IMR-90 (cell line): ENCODE results near the gene PTX3. TPM values are rescaled to one million over a fixed set of nuclear protein-coding genes. Genes with fewer than 3 reads are reported as not detected.

Experiments
- ATAC-seq: fragments of 200-7000 bp; cut with Tn5 transposase; 2 replicates; pipeline ENCODE4 v1.9.1; 2020; ENCODE audit warnings: low read depth, mild to moderate bottlenecking, moderate library complexity
- BruUV-seq: library from RNA; stranded (reverse); fragments of 400-500 nt; replicated peaks from 2 replicates; lab custom pipeline; 2021; lab: Mats Ljungman, UMichigan
- CTCF ChIA-PET: fragments of 300-600 bp; formaldehyde crosslinking; extraction: SDS; loops from one replicate; lab custom pipeline; 2021; ENCODE audit warnings: antibody characterized with exemption; lab: Yijun Ruan, JAX
- POLR2A ChIA-PET: fragments of 300-600 bp; sonication (Branson Sonifier 250); formaldehyde crosslinking; loops from one replicate; lab custom pipeline; 2022; ENCODE audit warnings: antibody characterized with exemption; ENCODE audit not compliant: unreplicated experiment; lab: Charles Lee
- DNase-seq: peaks from one replicate; pipeline ENCODE4 v3.0.0; 2013
- H2AFZ ChIP-seq: replicated peaks from 2 replicates; pipeline ENCODE3; 2013; ENCODE audit warnings: low read length, mild to moderate bottlenecking; ENCODE audit not compliant: poor library complexity
- H2AK5ac ChIP-seq: 2 replicates; pipeline ENCODE4 v1.6.1; 2013; ENCODE audit warnings: low read depth, low read length, inconsistent platforms
- H2AK9ac ChIP-seq: replicated peaks from 2 replicates; pipeline ENCODE3; 2013; ENCODE audit warnings: mild to moderate bottlenecking, low read depth, low read length, moderate library complexity; ENCODE audit not compliant: poor library complexity
- H2BK120ac ChIP-seq: 2 replicates; pipeline ENCODE4 v1.6.1; 2013; ENCODE audit warnings: low read depth, low read length, inconsistent platforms
- H2BK15ac ChIP-seq: 3 replicates; pipeline ENCODE4 v1.6.1; 2013; ENCODE audit warnings: low read depth, low read length, inconsistent platforms
- H2BK20ac ChIP-seq: 2 replicates; pipeline ENCODE4 v1.6.1; 2013; ENCODE audit warnings: low read depth, mild to moderate bottlenecking, inconsistent platforms, low read length, moderate library complexity
- H2BK5ac ChIP-seq: 2 replicates; pipeline ENCODE4 v1.6.1; 2013; ENCODE audit warnings: mild to moderate bottlenecking, low read depth, low read length, inconsistent platforms; ENCODE audit not compliant: poor library complexity, severe bottlenecking
- H3K14ac ChIP-seq: replicated peaks from 2 replicates; pipeline ENCODE4 v1.6.1; 2013; ENCODE audit warnings: low read depth, low read length, inconsistent platforms
- H3K18ac ChIP-seq: 2 replicates; pipeline ENCODE4 v1.6.1; 2013; ENCODE audit warnings: low read depth, low read length, control low read depth
- H3K23ac ChIP-seq: 2 replicates; pipeline ENCODE4 v1.6.1; 2013; ENCODE audit warnings: low read depth, low read length, inconsistent platforms
- H3K27ac ChIP-seq: 2 replicates; pipeline ENCODE4 v1.5.1; 2013; ENCODE audit warnings: mild to moderate bottlenecking, control low read depth, low read length; ENCODE audit not compliant: insufficient read depth
- H3K27me3 ChIP-seq: 2 replicates; pipeline ENCODE4 v1.6.1; 2013; ENCODE audit warnings: low read length; ENCODE audit not compliant: control insufficient read depth, insufficient read depth
- H3K36me3 ChIP-seq: 2 replicates; pipeline ENCODE4 v1.6.1; 2013; ENCODE audit warnings: low read length, mixed read lengths; ENCODE audit not compliant: control insufficient read depth, insufficient read depth
- H3K4ac ChIP-seq: 2 replicates; pipeline ENCODE4 v1.6.1; 2013; ENCODE audit warnings: low read depth, low read length, inconsistent platforms
- H3K4me1 ChIP-seq: 2 replicates; pipeline ENCODE4 v1.6.1; 2013; ENCODE audit warnings: low read length, mixed read lengths; ENCODE audit not compliant: control insufficient read depth, insufficient read depth
- H3K4me2 ChIP-seq: 2 replicates; pipeline ENCODE4 v1.6.1; 2013; ENCODE audit warnings: low read depth, mild to moderate bottlenecking, control low read depth, low read length, moderate library complexity
- H3K4me3 ChIP-seq: 2 replicates; pipeline ENCODE4 v1.5.1; 2013; ENCODE audit warnings: low read depth, mild to moderate bottlenecking, control low read depth, low read length, moderate library complexity; ENCODE audit not compliant: insufficient read depth
- H3K56ac ChIP-seq: 2 replicates; pipeline ENCODE4 v1.6.1; 2013; ENCODE audit warnings: low read length, inconsistent platforms; ENCODE audit not compliant: insufficient read depth; ENCODE audit errors: extremely low read depth
- H3K79me1 ChIP-seq, 2 experiments: 2 replicates each; pipeline ENCODE4 v1.6.1; 2013; ENCODE audit warnings: low read length in 2 of 2, inconsistent platforms in 1 of 2, low read depth in 1 of 2
- H3K9ac ChIP-seq: 2 replicates; pipeline ENCODE4 v1.6.1; 2013; ENCODE audit warnings: low read depth, low read length, control low read depth
- H3K9me1 ChIP-seq: 2 replicates; pipeline ENCODE4 v1.6.1; 2013; ENCODE audit warnings: low read length, inconsistent platforms; ENCODE audit not compliant: insufficient read depth
- H3K9me3 ChIP-seq: 2 replicates; pipeline ENCODE4 v1.6.1; 2013; ENCODE audit warnings: low read length; ENCODE audit not compliant: control insufficient read depth, insufficient read depth
- H4K20me1 ChIP-seq: 2 replicates; pipeline ENCODE4 v1.6.1; 2013; ENCODE audit warnings: low read length, inconsistent platforms; ENCODE audit not compliant: insufficient read depth
- H4K5ac ChIP-seq: 2 replicates; pipeline ENCODE4 v1.6.1; 2013; ENCODE audit warnings: mild to moderate bottlenecking, low read depth, low read length, control low read depth
- H4K8ac ChIP-seq, 2 experiments: 2 replicates each; pipeline ENCODE4 v1.6.1; 2013; ENCODE audit warnings: low read depth in 2 of 2, low read length in 2 of 2, control low read depth in 1 of 2, inconsistent platforms in 1 of 2
- H4K91ac ChIP-seq: 2 replicates; pipeline ENCODE4 v1.6.1; 2013; ENCODE audit warnings: low read depth, low read length, inconsistent platforms; ENCODE audit not compliant: insufficient read depth
- NFE2L2 ChIP-seq: fragments of 150-350 bp; IDR thresholded peaks from 2 replicates; pipeline ENCODE4 v1.6.1; 2016; ENCODE audit warnings: low read depth, mild to moderate bottlenecking, low read length
- WGBS, 2 experiments: methylation state at CpG; one replicate each; pipeline versions ENCODE4 v1.1.5 to v1.1.7; 2013; ENCODE audit warnings: missing lambda C conversion rate in 2 of 2; ENCODE audit not compliant: insufficient read length in 1 of 2; ENCODE audit errors: extremely low coverage in 2 of 2; 5-methylcytosine and 5-hydroxymethylcytosine counted together
- dilution Hi-C: fragments of 300-500 bp; cut with HindIII; formaldehyde crosslinking; loops from one replicate; pipeline ENCODE4 v1.14.3; 2018; ENCODE audit warnings: low sequenced_read_pairs; ENCODE audit not compliant: unreplicated experiment
- in situ Hi-C: fragments of 300-500 bp; cut with MboI; formaldehyde crosslinking; loops from 3 replicates; pipeline ENCODE4 v1.14.3; 2019; ENCODE audit warnings: low sequenced_read_pairs, inconsistent platforms, mixed read lengths
- intact Hi-C: fragments of 100-400 bp; cut with micrococcal nuclease; formaldehyde crosslinking; loops from 2 replicates; pipeline ENCODE4 v1.10.0; 2022
- polyA plus RNA-seq, 3 experiments: library from polyadenylated mRNA; depleted of rRNA; stranded (reverse); fragments of >200 nt; gene quantifications; 2 replicates each; pipeline ENCODE4 v1.2.3, GENCODE V29; 2012; ENCODE audit warnings: low replicate concordance in 1 of 3
- total RNA-seq: library from RNA; depleted of rRNA; stranded (reverse); fragments of >200 nt; gene quantifications from 2 replicates; pipeline ENCODE4 v1.2.3, GENCODE V29; 2012
- TF ChIP-seq, protein P1 (sequence below): fragments of 150-350 bp; IDR thresholded peaks from 2 replicates; pipeline ENCODE4 v1.6.1; 2017; ENCODE audit warnings: mild to moderate bottlenecking, antibody characterized with exemption, low read length, low read depth

Gene PTX3
- total and polyA plus RNA-seq, 2 of the 4 experiments (the other 2 are of a cell fraction) = 97.9 to 135 TPM

DNA sequence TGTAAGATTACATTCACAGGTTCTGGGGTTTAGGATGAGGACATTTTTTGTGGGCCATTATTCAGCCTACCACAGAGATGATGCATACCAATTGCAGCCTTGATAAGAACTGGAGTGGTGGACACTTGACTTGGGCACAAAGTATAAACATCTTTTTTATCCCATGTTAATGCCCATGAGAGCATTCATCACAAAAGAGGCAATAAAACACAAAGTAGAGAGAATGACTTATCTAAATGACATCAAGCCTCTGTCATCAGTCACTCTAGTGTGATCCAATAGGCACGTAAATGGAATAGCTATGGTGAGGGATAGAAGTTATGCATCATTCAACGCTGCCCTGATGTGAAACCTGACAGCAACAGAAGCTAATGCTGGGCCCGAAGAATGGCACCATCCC is 40.8 kb downstream of the PTX3 start:
- no TSS peak for BruUV-seq
- no peak overlapping the region for H4K91ac ChIP-seq
- no peak overlapping the region for H2BK20ac ChIP-seq
- no peaks in the 10 kb centered on the region for H3K27me3 ChIP-seq
- no peak overlapping the region for H3K27ac ChIP-seq
- no peak overlapping the region for H2BK5ac ChIP-seq
- H3K14ac ChIP-seq = no peak overlapping the region
- 0 out of 2 replicates have a peak overlapping the region, but pooled peaks have one; percentile 13 for H2AK5ac ChIP-seq
- no peak overlapping the region for H3K9ac ChIP-seq
- no peak overlapping the region for H3K56ac ChIP-seq
- H4K8ac ChIP-seq = no peak overlapping the region
- no peak overlapping the region for H2BK120ac ChIP-seq
- H3K4ac ChIP-seq = no peak overlapping the region
- H3K79me1 ChIP-seq = peaks cover 14 to 21% of the 10 kb centered on the region in 2 experiments; a peak in 3 of 4 replicates
- H3K4me1 ChIP-seq = peaks cover 2% of the 10 kb centered on the region; the same call in 1 of the 2 replicates
- ATAC-seq = no peak
- peak; percentile 21 for DNase-seq
- H3K4me3 ChIP-seq = no peak overlapping the region
- H3K9me1 ChIP-seq = no peaks in the 10 kb centered on the region
- in situ Hi-C loops (no loop called here), dilution Hi-C loops (no loop called here), intact Hi-C loops (no loop called here)
- ChIA-PET POLR2A (no interaction called here), CTCF (no interaction called here)
- H4K20me1 ChIP-seq = no peaks in the 10 kb centered on the region
- no peak overlapping the region for H3K4me2 ChIP-seq
- H2BK15ac ChIP-seq = no peak overlapping the region
- H3K36me3 ChIP-seq = no peaks in the 10 kb centered on the region
- H3K9me3 ChIP-seq = no peaks in the 10 kb centered on the region
- H3K18ac ChIP-seq = no peak overlapping the region
- no peak for TF ChIP-seq NFE2L2
- TF ChIP-seq, protein P1, sequence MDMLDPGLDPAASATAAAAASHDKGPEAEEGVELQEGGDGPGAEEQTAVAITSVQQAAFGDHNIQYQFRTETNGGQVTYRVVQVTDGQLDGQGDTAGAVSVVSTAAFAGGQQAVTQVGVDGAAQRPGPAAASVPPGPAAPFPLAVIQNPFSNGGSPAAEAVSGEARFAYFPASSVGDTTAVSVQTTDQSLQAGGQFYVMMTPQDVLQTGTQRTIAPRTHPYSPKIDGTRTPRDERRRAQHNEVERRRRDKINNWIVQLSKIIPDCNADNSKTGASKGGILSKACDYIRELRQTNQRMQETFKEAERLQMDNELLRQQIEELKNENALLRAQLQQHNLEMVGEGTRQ = no peak
- no peak overlapping the region for H2AK9ac ChIP-seq
- no peak overlapping the region for H4K5ac ChIP-seq
- no peak overlapping the region for H3K23ac ChIP-seq
- no peak overlapping the region for H2AFZ ChIP-seq
- no CpG with 5 or more reads among the region's 3 CpGs for WGBS, 2 experiments
